Kidney capillary endothelial cell (primary cell): ENCODE results near the gene TRDMT1.

Source experiments
- DNase-seq: peaks from one replicate; pipeline ENCODE4 v3.0.0-alpha.2; 2018; ENCODE audit warnings: low spot score

TRDMT1 gene

GRCh38 chr10:17231788-17232187, 30.3 kb upstream of the TRDMT1 start:
- DNase-seq = no peak

DNA sequence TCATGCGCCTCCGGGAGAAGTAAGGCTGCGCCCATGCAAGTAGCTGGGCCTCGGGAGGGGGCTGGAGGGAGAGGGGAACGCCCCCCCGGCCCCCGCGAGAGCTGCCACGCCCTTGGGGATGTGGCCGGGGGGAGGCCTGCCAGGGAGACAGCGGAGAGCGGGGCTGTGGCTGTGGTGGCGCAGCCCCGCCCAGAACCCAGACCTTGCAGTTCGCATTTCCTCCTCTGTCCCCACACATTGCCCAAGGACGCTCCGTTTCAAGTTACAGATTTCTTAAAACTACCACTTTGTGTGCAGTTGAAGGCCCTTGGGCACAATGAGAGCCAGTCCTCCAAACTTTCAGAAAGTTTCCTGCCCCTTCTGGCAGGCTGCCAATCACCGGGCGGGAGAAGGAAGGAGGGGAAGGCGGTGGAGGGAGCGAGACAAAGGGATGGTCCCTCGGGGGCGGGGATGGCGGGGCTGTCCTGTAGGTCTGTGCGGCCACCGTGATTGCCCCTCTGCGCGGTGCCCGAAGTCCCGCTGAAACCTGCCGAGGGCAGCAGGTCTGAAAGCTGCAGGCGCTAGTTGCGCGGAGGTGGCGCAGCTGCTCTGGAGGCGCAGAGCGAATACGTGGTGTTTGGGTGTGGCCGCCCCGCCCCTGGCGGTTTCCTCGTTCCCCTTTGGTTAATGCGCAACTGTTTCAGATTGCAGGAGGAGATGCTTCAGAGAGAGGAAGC, 28.7 kb upstream of the TRDMT1 start:
- no peak for DNase-seq

- no peak for DNase-seq
Measured at GRCh38 chr10:17229717-17229966, 28.2 kb upstream of the TRDMT1 start.

DNA sequence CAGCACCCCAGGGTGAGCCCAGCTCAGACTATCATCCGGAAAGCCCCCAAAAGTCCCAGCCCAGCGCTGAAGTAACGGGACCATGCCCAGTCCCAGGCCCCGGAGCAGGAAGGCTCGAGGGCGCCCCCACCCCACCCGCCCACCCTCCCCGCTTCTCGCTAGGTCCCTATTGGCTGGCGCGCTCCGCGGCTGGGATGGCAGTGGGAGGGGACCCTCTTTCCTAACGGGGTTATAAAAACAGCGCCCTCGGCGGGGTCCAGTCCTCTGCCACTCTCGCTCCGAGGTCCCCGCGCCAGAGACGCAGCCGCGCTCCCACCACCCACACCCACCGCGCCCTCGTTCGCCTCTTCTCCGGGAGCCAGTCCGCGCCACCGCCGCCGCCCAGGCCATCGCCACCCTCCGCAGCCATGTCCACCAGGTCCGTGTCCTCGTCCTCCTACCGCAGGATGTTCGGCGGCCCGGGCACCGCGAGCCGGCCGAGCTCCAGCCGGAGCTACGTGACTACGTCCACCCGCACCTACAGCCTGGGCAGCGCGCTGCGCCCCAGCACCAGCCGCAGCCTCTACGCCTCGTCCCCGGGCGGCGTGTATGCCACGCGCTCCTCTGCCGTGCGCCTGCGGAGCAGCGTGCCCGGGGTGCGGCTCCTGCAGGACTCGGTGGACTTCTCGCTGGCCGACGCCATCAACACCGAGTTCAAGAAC, 27.7 kb upstream of the TRDMT1 start:
- DNase-seq = peak; percentile 82

- peak; percentile 97 for DNase-seq
Measured at GRCh38 chr10:17228091-17229015, 26.9 kb upstream of the TRDMT1 start, which contains the start of gene VIM. Gene VIM, plus strand, starts transcription at chr10:17228241. Its CDS starts 1,182 bp downstream, at chr10:17229423.

GRCh38 chr10:17227367-17228090, 26.1 kb upstream of the TRDMT1 start:
- DNase-seq = no peak

DNA sequence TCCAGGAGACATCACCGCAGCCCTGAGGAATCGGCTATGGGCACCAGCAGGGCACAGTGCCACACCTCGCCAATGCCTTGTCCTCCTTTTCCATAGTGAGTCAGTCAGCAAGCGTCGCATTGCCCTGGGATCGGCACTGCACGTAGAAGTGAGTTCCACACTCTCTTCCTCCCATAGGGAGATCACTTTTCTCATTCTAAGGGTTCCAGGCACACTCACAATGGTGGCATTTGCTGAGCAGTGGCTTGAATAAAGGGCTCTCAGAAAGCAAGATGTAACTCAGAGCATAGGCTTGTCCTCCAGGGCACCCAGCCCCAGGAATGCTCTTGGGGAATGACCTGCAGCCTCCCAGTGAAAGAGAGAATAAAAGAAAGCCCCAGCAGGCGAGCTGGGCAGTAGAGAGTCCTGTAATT, 25.4 kb upstream of the TRDMT1 start:
- DNase-seq = no peak

- DNase-seq = no peak
Measured at GRCh38 chr10:17225808-17226207, 24.3 kb upstream of the TRDMT1 start.

GRCh38 chr10:17222329-17222728, 20.9 kb upstream of the TRDMT1 start:
- DNase-seq = no peak

- no peak for DNase-seq
Measured at GRCh38 chr10:17220652-17221100, 19.2 kb upstream of the TRDMT1 start.

DNA sequence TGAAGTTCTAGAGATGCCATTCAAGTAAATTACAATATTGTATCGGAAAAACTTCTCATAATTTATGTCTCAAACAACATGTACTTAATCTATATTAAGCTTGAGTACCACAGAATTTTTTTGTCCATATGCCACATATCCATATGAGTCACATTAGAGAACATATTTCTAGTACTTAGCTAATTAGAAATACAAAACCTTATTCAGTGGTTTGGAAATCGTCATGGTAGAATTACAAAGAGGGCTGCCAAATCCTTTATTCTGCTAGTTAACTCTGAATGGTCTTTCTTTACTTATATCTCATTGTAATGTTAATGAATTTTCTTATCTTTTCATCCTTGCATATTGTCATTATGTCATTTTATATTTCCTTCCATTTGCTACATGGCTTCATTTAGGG, 17.6 kb upstream of the TRDMT1 start:
- DNase-seq = no peak

- no peak for DNase-seq
Measured at GRCh38 chr10:17217631-17218232, 16.3 kb upstream of the TRDMT1 start.

DNA sequence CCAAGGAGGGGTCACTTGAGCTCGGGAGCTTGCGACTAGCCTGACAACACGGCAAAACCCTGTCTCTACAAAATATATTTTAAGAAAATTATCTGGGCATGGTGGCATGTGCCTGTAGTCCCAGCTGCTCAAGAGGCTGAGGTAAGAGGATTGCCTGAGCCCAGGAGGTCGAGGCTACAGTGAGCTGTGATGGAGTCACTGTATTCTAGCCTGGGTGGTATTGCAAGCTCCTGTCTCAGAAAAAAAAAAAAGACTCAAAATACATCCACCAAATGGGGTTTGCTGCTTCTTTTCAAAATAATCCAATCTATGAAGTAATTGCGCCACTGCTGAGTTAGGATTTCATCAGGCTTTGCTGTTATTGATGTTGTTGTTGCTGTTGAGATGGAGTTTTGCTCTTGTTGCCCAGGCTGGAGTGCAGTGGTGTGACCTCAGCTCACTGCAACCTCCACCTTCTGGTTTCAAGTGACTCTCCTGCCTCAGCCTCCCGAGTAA, 15.5 kb upstream of the TRDMT1 start:
- DNase-seq = no peak

DNA sequence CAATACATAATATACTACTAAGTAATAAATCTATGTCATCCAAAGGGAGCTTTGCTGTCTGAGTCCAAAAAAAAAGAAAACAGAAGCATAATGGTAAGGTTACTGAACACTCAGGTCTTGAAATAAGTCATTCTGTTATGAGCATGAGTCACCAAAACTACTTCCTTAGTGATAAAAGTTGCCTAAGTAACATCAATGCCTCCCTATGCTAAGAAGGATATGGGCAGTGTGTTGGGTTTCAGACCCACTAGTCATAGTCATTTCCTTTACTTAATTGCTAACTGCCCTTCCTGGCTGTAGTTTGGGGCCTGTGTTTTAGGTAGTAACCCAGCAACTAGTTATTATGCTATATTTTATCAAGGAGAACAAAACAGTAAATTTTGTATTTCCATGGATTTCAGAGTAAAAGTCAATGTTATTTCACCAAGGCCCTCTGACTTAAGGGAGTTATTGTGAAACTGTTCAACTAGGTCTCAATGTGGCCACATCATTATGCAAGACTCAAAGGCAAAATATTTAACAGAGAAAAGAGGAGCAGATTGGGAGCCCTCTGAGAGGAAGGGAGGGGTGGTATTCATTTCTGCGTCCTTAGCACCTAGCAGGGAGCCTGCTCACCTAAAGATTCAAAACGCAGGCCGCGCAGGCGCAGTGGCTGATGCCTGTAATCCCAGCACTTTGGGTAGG, 14.9 kb upstream of the TRDMT1 start:
- DNase-seq = peak; percentile 97

GRCh38 chr10:17215782-17216122, 14.3 kb upstream of the TRDMT1 start:
- no peak for DNase-seq

DNA sequence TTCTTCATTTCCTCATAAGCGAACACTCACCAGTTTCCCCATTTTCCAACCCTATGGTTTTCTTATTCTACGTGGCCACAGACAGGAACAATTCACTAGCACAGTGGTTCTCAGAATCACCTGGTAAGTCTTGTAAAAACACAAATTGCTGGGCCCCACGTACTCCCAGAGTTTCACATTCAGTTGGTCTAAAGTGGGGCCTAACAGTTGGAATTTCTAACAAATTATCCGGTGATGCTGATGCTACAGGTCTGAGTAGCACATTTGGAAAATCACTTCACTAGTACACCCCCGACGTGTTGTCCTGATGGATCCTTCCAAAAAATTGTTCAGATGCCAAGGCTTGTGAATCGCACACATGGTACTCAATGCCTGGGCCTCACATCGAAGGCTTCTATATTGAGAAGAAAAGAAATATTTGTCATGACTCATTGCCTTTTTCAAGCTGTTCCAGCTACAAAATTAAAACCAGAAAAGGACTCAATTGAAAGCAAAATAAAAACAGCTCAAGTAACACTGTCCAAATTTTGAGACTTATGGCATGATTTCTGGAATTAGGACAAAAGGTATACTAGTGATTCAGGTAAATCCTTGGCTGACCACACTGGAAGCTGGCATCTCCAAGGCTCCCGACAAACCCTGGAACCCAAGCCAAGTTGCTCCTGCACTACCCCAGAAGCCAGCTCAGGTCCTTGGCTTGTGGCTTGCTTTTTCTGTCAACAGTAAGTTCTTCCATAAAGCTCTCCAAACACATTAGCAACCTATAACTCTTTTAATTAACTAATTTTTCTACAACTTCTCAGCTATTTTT, 13.7 kb upstream of the TRDMT1 start:
- no peak for DNase-seq

GRCh38 chr10:17214526-17214925, 13.1 kb upstream of the TRDMT1 start:
- DNase-seq = no peak

DNA sequence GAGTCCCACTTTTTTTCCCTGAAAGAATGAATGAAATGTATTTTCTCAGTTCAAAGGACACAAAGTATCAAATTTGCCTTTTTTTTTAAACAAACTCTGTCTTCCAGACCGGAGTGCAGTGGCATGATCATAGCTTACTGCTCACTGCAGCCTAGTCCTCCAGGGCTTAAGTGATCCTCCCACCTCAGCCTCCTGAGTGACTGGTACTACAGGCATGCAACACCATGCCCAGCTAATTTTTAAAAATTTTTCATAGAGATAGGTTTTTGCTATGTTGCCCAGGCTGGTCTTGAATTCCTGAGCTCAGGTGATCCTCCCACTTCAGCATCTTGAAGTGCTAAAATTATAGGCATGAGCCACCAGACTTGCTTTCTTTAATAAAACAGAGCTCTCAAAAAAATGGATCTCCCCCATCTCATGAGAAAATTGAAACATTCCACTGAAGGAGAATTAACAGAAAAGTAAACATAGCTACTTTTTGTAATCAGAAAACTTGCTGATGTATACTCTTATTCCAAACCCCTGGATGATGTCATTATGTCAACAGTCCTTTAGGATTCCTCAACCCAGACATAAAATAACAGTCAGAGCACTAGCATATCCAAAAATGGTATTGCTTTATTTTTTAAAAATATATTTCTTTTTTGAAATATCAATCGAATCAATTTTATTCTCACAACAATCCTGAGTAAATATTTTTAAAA, 12.3 kb upstream of the TRDMT1 start:
- no peak for DNase-seq

GRCh38 chr10:17212802-17213221, 11.3 kb upstream of the TRDMT1 start:
- DNase-seq = no peak
